CD8-positive, alpha-beta memory T cell (primary cell): ENCODE measurements around the gene PLA2G15. TPM values are rescaled to one million over a fixed set of nuclear protein-coding genes. Genes with fewer than 3 reads are reported as not detected.

Source experiments
- polyA plus RNA-seq: library from polyadenylated mRNA; unstranded; fragments of 300-500 nt; fragmentation: Illumina TruSeq; gene quantifications from one replicate; pipeline ENCODE4 v1.2.3, GENCODE V29; 2021
- total RNA-seq, 2 experiments: library from RNA; stranded (reverse); gene quantifications; one replicate each; pipeline ENCODE4 v1.2.3, GENCODE V29; 2021

PLA2G15 gene
- total and polyA plus RNA-seq, 3 experiments from 2014 or later = 9.0 to 11.0 (median 9.4) TPM

Other genes starting within 250 kb of the PLA2G15 start
- gene DPEP2, start 245.9 kb upstream of the PLA2G15 start, total RNA-seq = 1 to 10 TPM; 6.2 to 6.4 TPM
- gene DPEP2, start 245.9 kb upstream of the PLA2G15 start, polyA plus RNA-seq = 34.0 TPM
- gene DPEP2NB, start 229.5 kb upstream of the PLA2G15 start, total RNA-seq = not detected
- gene DPEP2NB, start 229.5 kb upstream of the PLA2G15 start, polyA plus RNA-seq = not detected
- gene DDX28, start 222.1 kb upstream of the PLA2G15 start, total RNA-seq = 10 to 100 TPM; 28.3 to 29.2 TPM
- 31.5 TPM for gene DDX28, start 222.1 kb upstream of the PLA2G15 start, polyA plus RNA-seq
- 10 to 100 TPM; 31.3 to 32.2 TPM for gene DUS2, start 222.1 kb upstream of the PLA2G15 start, total RNA-seq
- gene DUS2, start 222.1 kb upstream of the PLA2G15 start, polyA plus RNA-seq = 15.3 TPM
- gene NFATC3, start 160.0 kb upstream of the PLA2G15 start, total RNA-seq = 10 to 100 TPM; 91.1 to 95.9 TPM
- 120 TPM for gene NFATC3, start 160.0 kb upstream of the PLA2G15 start, polyA plus RNA-seq
- under 1 TPM; 0.11 to 0.27 TPM for gene ESRP2, start 9.2 kb upstream of the PLA2G15 start, total RNA-seq
- gene ESRP2, start 9.2 kb upstream of the PLA2G15 start, polyA plus RNA-seq = 0.32 TPM
- gene SLC7A6, start 19.2 kb downstream of the PLA2G15 start, total RNA-seq = 10 to 100 TPM; 91.2 to 94.9 TPM
- gene SLC7A6, start 19.2 kb downstream of the PLA2G15 start, polyA plus RNA-seq = 18.7 TPM
- gene SLC7A6OS, start 65.6 kb downstream of the PLA2G15 start, total RNA-seq = 10 to 100 TPM; 21.8 to 25.5 TPM
- gene SLC7A6OS, start 65.6 kb downstream of the PLA2G15 start, polyA plus RNA-seq = 28.2 TPM
- gene PRMT7, start 65.6 kb downstream of the PLA2G15 start, total RNA-seq = 10 to 100 TPM; 61.1 to 67.5 TPM
- 41.8 TPM for gene PRMT7, start 65.6 kb downstream of the PLA2G15 start, polyA plus RNA-seq
- gene SMPD3, start 203.1 kb downstream of the PLA2G15 start, total RNA-seq = under 1 TPM; 0.15 to 0.22 TPM
- gene SMPD3, start 203.1 kb downstream of the PLA2G15 start, polyA plus RNA-seq = 1.6 TPM